Smooth muscle cell (in vitro differentiated cells): ENCODE results near the gene ZCCHC7. TPM values are rescaled to one million over a fixed set of nuclear protein-coding genes. Genes with fewer than 3 reads are reported as not detected.

ENCODE experiments used
- DNase-seq: peaks from one replicate; lab custom pipeline; 2025; ENCODE audit not compliant: unreplicated experiment; lab: John Stamatoyannopoulos, UW
- H2AFZ ChIP-seq: fragments of 200-600 bp; sonication (generic); 2 replicates; pipeline ENCODE4 v1.6.0; 2016; ENCODE audit warnings: antibody characterized with exemption, low read depth, mild to moderate bottlenecking
- H3F3A ChIP-seq: fragments of 200-600 bp; sonication (generic); 2 replicates; pipeline ENCODE4 v1.6.0; 2017; ENCODE audit warnings: antibody characterized with exemption, low read depth
- H3K27ac ChIP-seq: fragments of 200-600 bp; sonication (generic); 2 replicates; pipeline ENCODE4 v1.5.1; 2016; ENCODE audit warnings: low read depth, mild to moderate bottlenecking
- H3K27me3 ChIP-seq: fragments of 200-600 bp; sonication (generic); 2 replicates; pipeline ENCODE4 v1.6.1; 2016; ENCODE audit warnings: low read depth, mild to moderate bottlenecking
- H3K36me3 ChIP-seq: fragments of 200-600 bp; sonication (generic); 2 replicates; pipeline ENCODE4 v1.5.1; 2016; ENCODE audit warnings: low read depth
- H3K4me1 ChIP-seq: fragments of 200-600 bp; sonication (generic); 2 replicates; pipeline ENCODE4 v1.5.1; 2016; ENCODE audit warnings: low read depth
- H3K4me2 ChIP-seq: fragments of 200-600 bp; sonication (generic); 2 replicates; pipeline ENCODE4 v1.6.0; 2016; ENCODE audit warnings: mild to moderate bottlenecking
- H3K4me3 ChIP-seq: fragments of 200-600 bp; sonication (generic); 2 replicates; pipeline ENCODE4 v1.5.1; 2016; ENCODE audit warnings: mild to moderate bottlenecking
- H3K79me2 ChIP-seq: fragments of 200-600 bp; sonication (generic); 2 replicates; pipeline ENCODE4 v1.6.0; 2016; ENCODE audit warnings: low read depth, mild to moderate bottlenecking
- H3K9ac ChIP-seq: fragments of 200-600 bp; sonication (generic); 2 replicates; pipeline ENCODE4 v1.6.0; 2016; ENCODE audit warnings: low read depth
- H3K9me3 ChIP-seq: fragments of 200-600 bp; sonication (generic); replicated peaks from 2 replicates; pipeline ENCODE4 v1.5.1; 2016; ENCODE audit warnings: low read depth
- H4K20me1 ChIP-seq: fragments of 200-600 bp; sonication (generic); 2 replicates; pipeline ENCODE4 v1.6.0; 2016; ENCODE audit warnings: low read depth
- WGBS: methylation state at CpG from one replicate; pipeline ENCODE4 v1.1.7; 2016; ENCODE audit warnings: low lambda C conversion rate; 5-methylcytosine and 5-hydroxymethylcytosine counted together
- polyA plus RNA-seq: library from polyadenylated mRNA; unstranded; fragments of >200 nt; fragmentation: Nextera tagmentation; extraction: Ambion mirVana; gene quantifications from 2 replicates; pipeline ENCODE4 v1.2.1, GENCODE V29; 2016
- total RNA-seq: library from RNA; depleted of rRNA; stranded (reverse); fragments of >200 nt; gene quantifications from 2 replicates; pipeline ENCODE4 v1.2.3, GENCODE V29; 2014
- TF ChIP-seq, protein P1 (sequence below): fragments of 200-600 bp; sonication (generic); IDR thresholded peaks from 2 replicates; pipeline ENCODE4 v1.5.1; 2017; ENCODE audit warnings: borderline replicate concordance, mild to moderate bottlenecking, antibody characterized with exemption; ENCODE audit not compliant: insufficient read depth, poor library complexity, severe bottlenecking

The ZCCHC7 gene
- total and polyA plus RNA-seq, 2 experiments from 2014 or later, result 19.0 to 24.7 TPM

GRCh38 chr9:37151812-37152211, 31.4 kb downstream of the ZCCHC7 start:
- H2AFZ ChIP-seq, result no peak overlapping the region
- no peaks in the 10 kb centered on the region for H3F3A ChIP-seq
- TF ChIP-seq, protein P1, sequence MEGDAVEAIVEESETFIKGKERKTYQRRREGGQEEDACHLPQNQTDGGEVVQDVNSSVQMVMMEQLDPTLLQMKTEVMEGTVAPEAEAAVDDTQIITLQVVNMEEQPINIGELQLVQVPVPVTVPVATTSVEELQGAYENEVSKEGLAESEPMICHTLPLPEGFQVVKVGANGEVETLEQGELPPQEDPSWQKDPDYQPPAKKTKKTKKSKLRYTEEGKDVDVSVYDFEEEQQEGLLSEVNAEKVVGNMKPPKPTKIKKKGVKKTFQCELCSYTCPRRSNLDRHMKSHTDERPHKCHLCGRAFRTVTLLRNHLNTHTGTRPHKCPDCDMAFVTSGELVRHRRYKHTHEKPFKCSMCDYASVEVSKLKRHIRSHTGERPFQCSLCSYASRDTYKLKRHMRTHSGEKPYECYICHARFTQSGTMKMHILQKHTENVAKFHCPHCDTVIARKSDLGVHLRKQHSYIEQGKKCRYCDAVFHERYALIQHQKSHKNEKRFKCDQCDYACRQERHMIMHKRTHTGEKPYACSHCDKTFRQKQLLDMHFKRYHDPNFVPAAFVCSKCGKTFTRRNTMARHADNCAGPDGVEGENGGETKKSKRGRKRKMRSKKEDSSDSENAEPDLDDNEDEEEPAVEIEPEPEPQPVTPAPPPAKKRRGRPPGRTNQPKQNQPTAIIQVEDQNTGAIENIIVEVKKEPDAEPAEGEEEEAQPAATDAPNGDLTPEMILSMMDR, result no peak
- H3K4me3 ChIP-seq, result no peak overlapping the region
- no peaks in the 10 kb centered on the region for H3K79me2 ChIP-seq
- H3K27me3 ChIP-seq, result no peaks in the 10 kb centered on the region
- H3K36me3 ChIP-seq, result no peaks in the 10 kb centered on the region
- 100% methylated on average over 1 of the region's 1 CpG for whole genome bisulfite sequencing
- DNase-seq, result no peak
- H4K20me1 ChIP-seq, result peaks cover 59% of the 10 kb centered on the region
- H3K4me2 ChIP-seq, result no peak overlapping the region
- peaks cover 8% of the 10 kb centered on the region for H3K4me1 ChIP-seq
- no peak overlapping the region for H3K9ac ChIP-seq
- H3K27ac ChIP-seq, result no peak overlapping the region
- H3K9me3 ChIP-seq, result no peaks in the 10 kb centered on the region

- TF ChIP-seq, protein P1, result no peak
- H3K9me3 ChIP-seq, result no peaks in the 10 kb centered on the region
- WGBS, result 65% methylated on average over 2 of the region's 2 CpGs
Measured at GRCh38 chr9:37152365-37152764, 32.0 kb downstream of the ZCCHC7 start.

DNA sequence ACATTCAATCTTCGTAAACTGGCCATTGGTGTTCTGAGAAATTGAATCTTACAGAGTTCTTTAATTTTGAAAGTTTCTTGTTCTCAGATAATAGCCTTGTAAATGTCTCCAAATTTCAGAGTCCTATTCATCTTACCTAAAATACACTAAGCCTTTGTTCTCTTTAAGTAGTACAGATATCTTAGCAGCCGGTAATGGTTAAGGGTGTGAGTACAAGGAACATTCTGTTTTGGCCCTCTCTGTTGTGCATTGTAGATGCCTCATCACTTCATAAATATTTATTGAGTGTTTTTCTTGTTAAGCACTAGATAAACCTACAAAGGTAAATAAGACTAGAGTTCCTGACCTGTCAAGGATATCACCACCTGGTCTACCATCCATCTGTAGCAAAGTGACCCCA, 35.2 kb downstream of the ZCCHC7 start:
- no peak overlapping the region for H3K4me2 ChIP-seq
- peaks cover 48% of the 10 kb centered on the region for H4K20me1 ChIP-seq
- no peak for DNase-seq
- WGBS, result 88% methylated on average over 2 of the region's 2 CpGs
- H3K79me2 ChIP-seq, result no peaks in the 10 kb centered on the region
- TF ChIP-seq, protein P1, result no peak
- H3K9ac ChIP-seq, result no peak overlapping the region
- H3F3A ChIP-seq, result no peaks in the 10 kb centered on the region
- no peaks in the 10 kb centered on the region for H3K9me3 ChIP-seq
- no peaks in the 10 kb centered on the region for H3K36me3 ChIP-seq
- H3K27ac ChIP-seq, result no peak overlapping the region
- H2AFZ ChIP-seq, result no peak overlapping the region
- H3K4me1 ChIP-seq, result no peaks in the 10 kb centered on the region
- no peak overlapping the region for H3K4me3 ChIP-seq
- H3K27me3 ChIP-seq, result no peaks in the 10 kb centered on the region

More at GRCh38 chr9:37152365-37152764, 32.0 kb downstream of the ZCCHC7 start:
- Histone ChIP-seq H3K4me2 (no peak overlapping the region), H3K4me3 (no peak overlapping the region), H3F3A (no peaks in the 10 kb centered on the region), H3K36me3 (no peaks in the 10 kb centered on the region), H3K27me3 (no peaks in the 10 kb centered on the region), H2AFZ (no peak overlapping the region), H3K4me1 (peaks cover 8% of the 10 kb centered on the region), H4K20me1 (peaks cover 62% of the 10 kb centered on the region), H3K27ac (no peak overlapping the region), H3K9ac (no peak overlapping the region), H3K79me2 (no peaks in the 10 kb centered on the region)
- no peak for DNase-seq

- H3F3A ChIP-seq, result no peaks in the 10 kb centered on the region
- 91% methylated on average over 6 of the region's 6 CpGs for WGBS
- no peak for DNase-seq
- H3K36me3 ChIP-seq, result no peaks in the 10 kb centered on the region
- TF ChIP-seq, protein P1, result no peak
- no peaks in the 10 kb centered on the region for H3K79me2 ChIP-seq
- H3K4me2 ChIP-seq, result no peak overlapping the region
- H3K27me3 ChIP-seq, result no peaks in the 10 kb centered on the region
- H3K9ac ChIP-seq, result no peak overlapping the region
- H3K27ac ChIP-seq, result no peak overlapping the region
- no peak overlapping the region for H3K4me3 ChIP-seq
- H3K9me3 ChIP-seq, result no peaks in the 10 kb centered on the region
- H3K4me1 ChIP-seq, result no peaks in the 10 kb centered on the region
- H2AFZ ChIP-seq, result no peak overlapping the region
- peaks cover 47% of the 10 kb centered on the region for H4K20me1 ChIP-seq
Measured at GRCh38 chr9:37156205-37156604, 35.8 kb downstream of the ZCCHC7 start.
